ENCODE data around the gene RFT1.

DNA sequence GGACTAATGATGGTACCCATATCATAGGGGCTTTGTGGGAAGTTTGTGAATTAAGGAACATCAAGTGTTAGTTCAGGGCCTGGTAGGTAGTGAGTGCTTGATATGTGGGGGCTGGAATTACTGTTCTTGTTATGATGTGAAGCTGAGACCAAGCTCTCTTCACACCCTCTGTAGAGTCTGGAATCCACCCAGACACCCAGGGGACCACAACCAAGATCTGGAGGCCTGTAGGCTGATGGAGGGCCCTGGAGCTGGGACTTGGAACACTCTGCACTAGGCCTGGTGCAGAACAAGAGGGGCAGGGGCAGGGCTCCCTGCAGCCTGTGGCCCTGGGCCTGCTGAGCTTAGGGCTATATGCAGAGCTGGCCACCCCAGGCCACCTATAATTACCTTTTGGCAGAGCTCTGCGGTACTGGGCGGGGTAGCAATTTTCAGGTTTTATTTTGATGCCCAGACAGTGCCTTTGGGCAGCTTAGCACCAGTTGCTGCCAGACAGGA lies 17.7 kb upstream of the RFT1 start:
- TF ChIP-seq GATA3 (IDR thresholded peaks at IDR 0.05; ENCODE audit: low read depth, low read length) (no peak), GATA2 (IDR thresholded peaks at IDR 0.05; ENCODE audit: low read depth, low read length) (no peak)

Measured in SH-SY5Y (cell line).